GM12878 (cell line): ENCODE measurements around the gene ZNF506. TPM values are rescaled to one million over a fixed set of nuclear protein-coding genes. Genes with fewer than 3 reads are reported as not detected.

ENCODE experiments used
- GABPA ChIP-seq: IDR thresholded peaks from 2 replicates; pipeline ENCODE4 v1.6.1; 2014; ENCODE audit warnings: antibody characterized with exemption, low read depth, mild to moderate bottlenecking, inconsistent platforms
- MYC ChIP-seq: IDR thresholded peaks from 2 replicates; pipeline ENCODE4 v1.6.1; 2011; ENCODE audit warnings: mild to moderate bottlenecking, low read length, moderate library complexity, inconsistent platforms; ENCODE audit not compliant: insufficient read depth, insufficient replicate concordance, insufficient read length, severe bottlenecking
- SPI1 ChIP-seq: IDR thresholded peaks from 2 replicates; pipeline ENCODE4 v1.6.1; 2011; ENCODE audit warnings: low read depth, mild to moderate bottlenecking, low read length, moderate library complexity, borderline replicate concordance; ENCODE audit not compliant: insufficient read depth
- SREBF2 ChIP-seq: IDR thresholded peaks from 2 replicates; pipeline ENCODE4 v1.6.1; 2012; ENCODE audit warnings: mild to moderate bottlenecking, low read length
- ZBED1 ChIP-seq: IDR thresholded peaks from 2 replicates; pipeline ENCODE4 v1.6.1; 2016; ENCODE audit warnings: borderline replicate concordance
- polyA plus RNA-seq, 11 experiments: library from polyadenylated mRNA; depleted of rRNA in 4 of 11; unstranded in 6 of 11; stranded (reverse) in 5 of 11; fragments of >200 nt; fragmentation: Nextera tagmentation in 4 of 11; fragmentation: Illumina TruSeq in 1 of 11; extraction: Ambion mirVana in 4 of 11; extraction: Trizol in 1 of 11; gene quantifications; 1 replicate in 1 of 11; 2 replicates in 10 of 11; pipeline versions ENCODE4 v1.2.1 to v1.2.3, GENCODE V29; 2011 to 2016; ENCODE audit warnings: inconsistent platforms in 2 of 11, missing spikeins in 2 of 11, low read depth in 1 of 11
- total RNA-seq, 4 experiments: library from RNA; depleted of rRNA in 3 of 4; stranded (reverse); fragments of >200 nt in 3 of 4; fragmentation: Illumina TruSeq in 1 of 4; extraction: Trizol in 1 of 4; gene quantifications; 2 replicates each; pipeline versions ENCODE4 v1.2.1 to v1.2.3, GENCODE V29; 2013 to 2021
- TF ChIP-seq, protein P1 (sequence below): fragments of 450-650 bp; IDR thresholded peaks from 2 replicates; pipeline ENCODE4 v1.6.1; 2017; ENCODE audit warnings: mild to moderate bottlenecking, moderate library complexity
- TF ChIP-seq, protein P2 (sequence below): fragments of 450-650 bp; formaldehyde crosslinking; IDR thresholded peaks from 2 replicates; pipeline ENCODE4 v1.4.0; 2022; ENCODE audit warnings: mild to moderate bottlenecking, moderate library complexity
- TF ChIP-seq, protein P3 (sequence below): fragments of 450-650 bp; formaldehyde crosslinking; IDR thresholded peaks from 2 replicates; pipeline ENCODE4 v1.5.0; 2022; ENCODE audit warnings: mild to moderate bottlenecking, missing genetic modification characterization

Gene ZNF506
- total and polyA plus RNA-seq, 10 of the 15 experiments (the other 5 are each of a cell fraction or from before 2014, with no cell fraction given): 3.5 to 12.0 (median 7.9) TPM

DNA sequence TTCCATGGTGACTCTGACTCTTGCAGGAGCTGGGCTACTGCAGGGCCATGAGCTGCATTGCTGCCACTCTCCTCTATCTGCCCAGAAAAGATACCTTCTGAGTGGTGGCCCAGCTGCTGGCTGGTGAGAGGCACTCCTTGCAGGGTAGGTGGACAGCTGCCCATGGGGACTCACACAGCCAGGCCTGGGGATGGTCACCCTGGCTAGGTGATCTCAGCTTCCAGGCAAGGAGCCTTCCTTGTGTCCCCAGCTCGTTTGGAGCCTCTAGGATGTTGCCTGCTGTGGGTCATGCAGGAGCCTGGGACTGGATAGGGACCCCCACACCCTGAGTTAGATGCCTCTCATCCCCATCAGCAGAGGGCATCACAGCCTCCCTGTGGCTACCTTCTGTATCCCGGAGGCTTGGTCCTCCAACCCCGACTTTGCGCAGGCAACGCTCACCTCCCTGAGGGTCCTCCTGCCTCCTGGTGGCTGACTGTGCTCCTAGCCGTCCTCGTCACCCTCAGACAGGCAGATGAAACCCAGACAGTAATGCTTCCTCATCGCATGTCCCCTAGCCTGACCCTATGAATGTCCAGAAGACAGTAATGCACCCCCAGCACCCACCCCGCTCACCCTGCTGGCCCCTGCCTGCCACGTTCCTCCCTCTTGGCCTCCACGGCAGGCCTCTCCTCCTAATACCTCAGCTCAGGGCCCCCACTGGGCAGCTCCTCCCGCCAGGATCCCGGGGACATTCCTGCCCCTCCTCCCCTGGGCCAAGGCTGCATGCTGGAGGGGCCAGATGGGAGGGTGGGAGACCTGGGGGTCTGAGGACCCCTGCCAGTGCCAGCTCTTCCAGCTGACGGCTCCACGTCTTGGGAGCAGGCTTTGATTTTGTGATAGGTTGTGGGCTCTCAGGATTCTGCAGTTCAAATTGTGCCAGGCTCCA is 75.0 kb downstream of the ZNF506 start (continued):
- TF ChIP-seq, protein P1, sequence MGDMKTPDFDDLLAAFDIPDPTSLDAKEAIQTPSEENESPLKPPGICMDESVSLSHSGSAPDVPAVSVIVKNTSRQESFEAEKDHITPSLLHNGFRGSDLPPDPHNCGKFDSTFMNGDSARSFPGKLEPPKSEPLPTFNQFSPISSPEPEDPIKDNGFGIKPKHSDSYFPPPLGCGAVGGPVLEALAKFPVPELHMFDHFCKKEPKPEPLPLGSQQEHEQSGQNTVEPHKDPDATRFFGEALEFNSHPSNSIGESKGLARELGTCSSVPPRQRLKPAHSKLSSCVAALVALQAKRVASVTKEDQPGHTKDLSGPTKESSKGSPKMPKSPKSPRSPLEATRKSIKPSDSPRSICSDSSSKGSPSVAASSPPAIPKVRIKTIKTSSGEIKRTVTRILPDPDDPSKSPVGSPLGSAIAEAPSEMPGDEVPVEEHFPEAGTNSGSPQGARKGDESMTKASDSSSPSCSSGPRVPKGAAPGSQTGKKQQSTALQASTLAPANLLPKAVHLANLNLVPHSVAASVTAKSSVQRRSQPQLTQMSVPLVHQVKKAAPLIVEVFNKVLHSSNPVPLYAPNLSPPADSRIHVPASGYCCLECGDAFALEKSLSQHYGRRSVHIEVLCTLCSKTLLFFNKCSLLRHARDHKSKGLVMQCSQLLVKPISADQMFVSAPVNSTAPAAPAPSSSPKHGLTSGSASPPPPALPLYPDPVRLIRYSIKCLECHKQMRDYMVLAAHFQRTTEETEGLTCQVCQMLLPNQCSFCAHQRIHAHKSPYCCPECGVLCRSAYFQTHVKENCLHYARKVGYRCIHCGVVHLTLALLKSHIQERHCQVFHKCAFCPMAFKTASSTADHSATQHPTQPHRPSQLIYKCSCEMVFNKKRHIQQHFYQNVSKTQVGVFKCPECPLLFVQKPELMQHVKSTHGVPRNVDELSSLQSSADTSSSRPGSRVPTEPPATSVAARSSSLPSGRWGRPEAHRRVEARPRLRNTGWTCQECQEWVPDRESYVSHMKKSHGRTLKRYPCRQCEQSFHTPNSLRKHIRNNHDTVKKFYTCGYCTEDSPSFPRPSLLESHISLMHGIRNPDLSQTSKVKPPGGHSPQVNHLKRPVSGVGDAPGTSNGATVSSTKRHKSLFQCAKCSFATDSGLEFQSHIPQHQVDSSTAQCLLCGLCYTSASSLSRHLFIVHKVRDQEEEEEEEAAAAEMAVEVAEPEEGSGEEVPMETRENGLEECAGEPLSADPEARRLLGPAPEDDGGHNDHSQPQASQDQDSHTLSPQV: no peak
- TF ChIP-seq GABPA: no peak
- TF ChIP-seq SPI1: no peak
- TF ChIP-seq MYC: no peak
- no peak for TF ChIP-seq SREBF2
- TF ChIP-seq, protein P2, sequence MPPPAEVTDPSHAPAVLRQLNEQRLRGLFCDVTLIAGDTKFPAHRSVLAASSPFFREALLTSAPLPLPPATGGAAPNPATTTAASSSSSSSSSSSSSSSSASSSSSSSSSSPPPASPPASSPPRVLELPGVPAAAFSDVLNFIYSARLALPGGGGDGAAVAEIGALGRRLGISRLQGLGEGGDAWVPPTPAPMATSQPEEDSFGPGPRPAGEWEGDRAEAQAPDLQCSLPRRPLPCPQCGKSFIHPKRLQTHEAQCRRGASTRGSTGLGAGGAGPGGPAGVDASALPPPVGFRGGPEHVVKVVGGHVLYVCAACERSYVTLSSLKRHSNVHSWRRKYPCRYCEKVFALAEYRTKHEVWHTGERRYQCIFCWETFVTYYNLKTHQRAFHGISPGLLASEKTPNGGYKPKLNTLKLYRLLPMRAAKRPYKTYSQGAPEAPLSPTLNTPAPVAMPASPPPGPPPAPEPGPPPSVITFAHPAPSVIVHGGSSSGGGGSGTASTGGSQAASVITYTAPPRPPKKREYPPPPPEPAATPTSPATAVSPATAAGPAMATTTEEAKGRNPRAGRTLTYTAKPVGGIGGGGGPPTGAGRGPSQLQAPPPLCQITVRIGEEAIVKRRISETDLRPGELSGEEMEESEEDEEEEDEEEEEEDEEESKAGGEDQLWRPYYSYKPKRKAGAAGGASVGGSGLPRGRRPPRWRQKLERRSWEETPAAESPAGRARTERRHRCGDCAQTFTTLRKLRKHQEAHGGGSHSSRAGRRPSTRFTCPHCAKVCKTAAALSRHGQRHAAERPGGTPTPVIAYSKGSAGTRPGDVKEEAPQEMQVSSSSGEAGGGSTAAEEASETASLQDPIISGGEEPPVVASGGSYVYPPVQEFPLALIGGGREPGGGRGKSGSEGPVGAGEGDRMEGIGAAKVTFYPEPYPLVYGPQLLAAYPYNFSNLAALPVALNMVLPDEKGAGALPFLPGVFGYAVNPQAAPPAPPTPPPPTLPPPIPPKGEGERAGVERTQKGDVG (CRISPR knock-in tag): no peak
- TF ChIP-seq, protein P3, sequence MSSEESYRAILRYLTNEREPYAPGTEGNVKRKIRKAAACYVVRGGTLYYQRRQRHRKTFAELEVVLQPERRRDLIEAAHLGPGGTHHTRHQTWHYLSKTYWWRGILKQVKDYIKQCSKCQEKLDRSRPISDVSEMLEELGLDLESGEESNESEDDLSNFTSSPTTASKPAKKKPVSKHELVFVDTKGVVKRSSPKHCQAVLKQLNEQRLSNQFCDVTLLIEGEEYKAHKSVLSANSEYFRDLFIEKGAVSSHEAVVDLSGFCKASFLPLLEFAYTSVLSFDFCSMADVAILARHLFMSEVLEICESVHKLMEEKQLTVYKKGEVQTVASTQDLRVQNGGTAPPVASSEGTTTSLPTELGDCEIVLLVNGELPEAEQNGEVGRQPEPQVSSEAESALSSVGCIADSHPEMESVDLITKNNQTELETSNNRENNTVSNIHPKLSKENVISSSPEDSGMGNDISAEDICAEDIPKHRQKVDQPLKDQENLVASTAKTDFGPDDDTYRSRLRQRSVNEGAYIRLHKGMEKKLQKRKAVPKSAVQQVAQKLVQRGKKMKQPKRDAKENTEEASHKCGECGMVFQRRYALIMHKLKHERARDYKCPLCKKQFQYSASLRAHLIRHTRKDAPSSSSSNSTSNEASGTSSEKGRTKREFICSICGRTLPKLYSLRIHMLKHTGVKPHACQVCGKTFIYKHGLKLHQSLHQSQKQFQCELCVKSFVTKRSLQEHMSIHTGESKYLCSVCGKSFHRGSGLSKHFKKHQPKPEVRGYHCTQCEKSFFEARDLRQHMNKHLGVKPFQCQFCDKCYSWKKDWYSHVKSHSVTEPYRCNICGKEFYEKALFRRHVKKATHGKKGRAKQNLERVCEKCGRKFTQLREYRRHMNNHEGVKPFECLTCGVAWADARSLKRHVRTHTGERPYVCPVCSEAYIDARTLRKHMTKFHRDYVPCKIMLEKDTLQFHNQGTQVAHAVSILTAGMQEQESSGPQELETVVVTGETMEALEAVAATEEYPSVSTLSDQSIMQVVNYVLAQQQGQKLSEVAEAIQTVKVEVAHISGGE: no peak
- no peak for TF ChIP-seq ZBED1
